Activated CD8-positive, alpha-beta memory T cell treated with anti-CD3 and anti-CD28 coated beads, Interleukin-2, amount 50 U/mL, for 1 hour (primary cell): ENCODE measurements around the gene GTPBP3.
"Not testable (repeated sequence)": the region's sequence is repeated elsewhere in the genome, so short reads cannot be mapped to it uniquely, and the experiment has no call there.

Experiments used
- DNase-seq: peaks from one replicate; pipeline ENCODE4 v3.0.0-alpha.2; 2020; ENCODE audit errors: extremely low read depth

The GTPBP3 gene, protein sequence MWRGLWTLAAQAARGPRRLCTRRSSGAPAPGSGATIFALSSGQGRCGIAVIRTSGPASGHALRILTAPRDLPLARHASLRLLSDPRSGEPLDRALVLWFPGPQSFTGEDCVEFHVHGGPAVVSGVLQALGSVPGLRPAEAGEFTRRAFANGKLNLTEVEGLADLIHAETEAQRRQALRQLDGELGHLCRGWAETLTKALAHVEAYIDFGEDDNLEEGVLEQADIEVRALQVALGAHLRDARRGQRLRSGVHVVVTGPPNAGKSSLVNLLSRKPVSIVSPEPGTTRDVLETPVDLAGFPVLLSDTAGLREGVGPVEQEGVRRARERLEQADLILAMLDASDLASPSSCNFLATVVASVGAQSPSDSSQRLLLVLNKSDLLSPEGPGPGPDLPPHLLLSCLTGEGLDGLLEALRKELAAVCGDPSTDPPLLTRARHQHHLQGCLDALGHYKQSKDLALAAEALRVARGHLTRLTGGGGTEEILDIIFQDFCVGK

DNA sequence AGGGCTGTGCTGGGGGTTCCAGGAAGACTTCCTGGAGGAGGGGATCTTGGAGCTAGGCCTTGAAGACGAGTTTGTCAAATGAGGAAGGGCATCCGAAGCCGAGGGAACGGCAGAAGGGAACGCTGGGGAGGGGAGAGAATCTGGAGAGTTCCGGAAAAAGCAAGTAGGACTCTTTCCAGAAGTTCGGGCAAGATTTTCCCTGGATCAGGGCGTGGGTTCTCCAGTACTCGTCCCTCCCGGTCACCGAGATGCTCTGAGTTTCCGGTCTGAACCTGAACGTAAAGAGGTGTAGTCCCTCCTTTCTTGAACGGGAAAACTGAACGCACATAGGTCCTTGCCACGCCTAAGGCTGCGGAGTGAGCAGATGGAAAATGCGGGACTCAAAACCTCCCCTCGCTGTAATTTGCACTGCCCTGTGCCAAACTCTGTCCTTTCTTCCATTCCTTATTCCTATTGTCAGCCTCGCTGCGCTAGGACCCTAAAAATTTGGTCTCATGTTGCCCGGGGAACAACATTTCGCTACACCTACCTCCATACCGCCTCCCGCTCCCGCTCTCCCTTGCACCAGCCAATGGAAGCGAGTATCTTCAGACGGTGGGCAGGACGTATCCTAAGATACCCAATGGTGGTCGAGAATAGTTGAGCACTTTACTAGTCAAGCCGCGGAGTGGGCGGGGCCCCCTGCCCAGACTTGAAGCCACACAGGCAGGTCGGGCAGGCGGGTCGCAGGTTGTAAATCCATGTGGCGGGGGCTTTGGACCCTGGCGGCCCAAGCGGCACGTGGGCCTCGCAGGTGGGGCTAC is at the start of gene GTPBP3:
TSS of gene GTPBP3 (plus strand) at position 682 of the 803 bp plus-strand sequence. CDS start at position 741, 59 bp downstream.
- peak; percentile 93 for DNase-seq

DNA sequence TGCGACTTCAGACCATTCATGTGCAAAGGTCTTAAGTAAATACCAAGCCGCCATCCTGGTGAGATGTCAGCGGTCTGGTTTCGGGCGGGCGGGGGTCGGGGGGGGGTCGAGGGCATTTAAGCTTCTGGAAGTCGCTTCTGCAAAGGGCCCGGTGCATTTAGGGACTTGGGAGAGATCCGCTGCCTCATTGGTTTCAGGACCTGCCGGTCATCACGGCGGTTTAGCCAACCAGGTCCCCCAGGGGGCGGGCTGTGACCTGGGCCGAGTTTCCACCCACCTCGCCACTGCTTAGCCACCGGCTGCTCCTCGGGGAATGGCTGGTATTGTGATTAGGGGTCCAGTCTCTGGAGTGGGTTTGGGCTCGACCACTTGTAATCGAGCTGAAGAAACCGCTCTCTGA is 47.9 kb upstream of the GTPBP3 start:
- no peak for DNase-seq

DNA sequence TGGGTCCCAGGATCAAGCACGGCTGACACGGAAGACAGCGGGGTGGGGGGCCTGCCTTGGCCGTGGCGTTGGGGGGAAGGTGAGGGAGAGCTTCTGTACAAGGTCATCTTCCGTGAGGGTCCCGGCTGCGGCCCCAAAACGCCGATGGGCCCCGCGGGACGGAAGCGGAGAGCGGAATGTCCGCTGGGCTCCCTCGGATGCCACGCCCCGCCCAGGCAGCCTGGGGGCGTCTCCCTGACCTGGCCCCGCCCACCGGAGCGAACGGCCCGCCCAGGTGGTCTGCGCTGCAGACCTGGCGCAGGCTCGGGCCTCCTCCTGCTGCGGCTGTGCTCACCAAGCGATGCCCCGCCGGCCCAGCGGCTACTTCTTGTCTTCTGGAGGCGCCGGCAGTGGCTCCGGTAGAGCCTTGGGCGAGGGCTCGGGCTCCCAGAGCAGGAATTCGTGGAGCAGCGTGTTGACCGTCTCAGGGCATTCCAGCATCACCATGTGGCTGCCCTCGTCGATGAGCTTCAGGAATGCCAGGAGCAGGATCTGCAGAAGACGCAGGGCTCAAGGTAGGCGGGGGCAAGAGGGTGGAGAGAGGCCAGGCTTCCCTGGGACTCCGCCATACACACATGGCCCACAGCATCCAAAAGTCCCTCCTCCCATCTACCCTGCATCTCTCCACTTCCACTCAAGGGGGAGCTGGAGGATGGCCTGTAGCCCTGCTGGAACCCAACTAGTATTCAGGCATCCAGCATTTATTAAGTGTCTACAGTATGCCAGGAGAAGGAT is 44.9 kb upstream of the GTPBP3 start:
- peak; percentile 25 for DNase-seq

DNA sequence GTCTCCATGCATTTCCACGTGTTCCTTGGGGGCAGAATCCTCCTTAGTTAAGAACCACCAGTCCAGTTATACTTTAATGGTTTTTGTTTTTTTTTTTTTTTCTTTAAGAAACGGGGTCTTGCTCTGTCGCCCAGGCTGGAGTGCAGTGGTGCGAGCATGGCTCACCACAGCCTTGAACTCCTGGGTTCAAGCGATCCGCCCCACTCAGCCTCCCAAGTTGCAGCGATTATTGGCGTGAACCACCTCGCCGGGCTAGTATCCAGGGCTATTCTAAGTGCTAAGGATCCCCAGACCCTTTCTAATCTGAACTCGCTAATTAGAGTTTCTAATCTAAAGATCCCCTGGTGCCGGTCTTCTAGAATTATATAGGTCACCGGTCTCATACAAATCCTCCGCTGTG is 43.7 kb upstream of the GTPBP3 start:
- no peak for DNase-seq

DNA sequence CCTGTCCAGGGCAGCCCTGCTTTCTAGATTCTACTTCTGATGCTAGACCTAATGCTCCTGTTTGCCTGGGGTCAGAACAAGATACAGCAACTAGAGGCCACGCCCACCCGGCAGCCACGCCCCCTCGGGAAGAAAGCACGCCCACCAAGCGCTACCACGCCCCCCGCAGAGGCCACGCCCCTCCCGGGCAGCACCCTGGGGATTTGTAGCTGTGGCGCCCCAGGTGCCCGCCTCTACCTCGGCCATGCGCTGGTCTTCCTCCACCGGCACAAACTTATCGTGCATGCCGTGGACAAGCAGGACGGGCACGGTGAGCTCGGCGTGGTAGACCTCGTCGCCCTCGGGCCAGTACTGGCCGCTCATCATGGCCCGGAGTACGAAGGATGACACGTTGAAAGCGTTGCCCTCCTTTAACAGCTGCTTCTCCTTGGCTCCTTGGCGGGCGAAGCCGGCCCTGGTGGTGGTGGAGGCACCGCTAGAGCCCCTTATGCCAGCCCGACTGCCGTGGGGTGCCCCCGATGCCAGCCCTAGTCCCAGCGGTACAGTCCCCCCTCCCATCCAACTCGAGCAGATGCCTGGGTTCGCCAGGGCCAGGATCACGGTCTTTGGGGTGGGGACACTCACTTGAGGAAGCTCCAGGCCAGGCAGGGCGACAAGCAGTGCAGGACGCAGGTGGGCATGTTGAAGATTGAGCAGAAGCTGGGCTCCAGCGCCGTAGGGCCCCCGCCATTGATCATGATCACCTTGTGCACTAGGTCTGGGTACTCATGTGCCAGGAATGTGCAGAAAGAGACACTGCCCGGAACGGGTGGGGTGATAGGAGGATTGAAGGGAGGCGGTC is 43.1 kb upstream of the GTPBP3 start:
- no peak for DNase-seq

DNA sequence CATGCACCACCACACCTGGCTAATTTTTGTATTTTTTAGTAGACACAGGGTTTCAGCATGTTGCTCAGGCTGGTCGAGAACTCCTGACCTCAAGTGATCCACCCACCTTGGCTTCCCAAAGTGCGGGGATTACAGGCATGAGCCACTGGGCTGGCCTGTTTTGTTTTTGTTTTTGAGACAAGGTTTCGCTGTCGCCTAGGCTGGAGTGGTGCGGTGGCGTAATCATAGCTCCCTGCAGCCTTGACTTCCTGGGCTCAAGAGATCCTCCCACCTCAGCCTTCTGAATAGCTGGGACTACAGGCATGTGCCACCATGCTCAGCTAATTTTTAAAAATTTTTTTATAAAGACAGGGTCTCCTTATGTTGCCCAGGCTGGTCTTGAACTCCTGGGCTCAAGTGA is 41.8 kb upstream of the GTPBP3 start:
- not testable (repeated sequence) for DNase-seq

DNA sequence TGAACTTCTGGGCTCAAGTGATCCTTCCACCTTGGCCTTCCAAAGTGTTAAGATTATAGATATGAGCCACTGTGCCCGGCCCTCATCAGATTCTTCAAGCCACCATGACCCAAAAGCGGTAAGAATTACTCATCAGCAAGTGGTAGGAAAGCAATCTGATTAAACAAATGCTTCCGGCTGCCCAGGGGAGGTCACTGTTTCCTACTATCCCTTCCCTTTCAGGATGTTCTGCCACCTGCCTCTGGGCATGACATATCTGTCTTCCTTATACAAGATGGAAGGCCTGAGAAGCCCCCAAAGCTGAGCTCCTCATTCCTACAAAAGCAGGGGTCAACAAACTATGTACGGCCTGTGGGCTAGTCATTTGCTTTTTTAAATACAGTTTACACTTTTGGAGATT is 41.1 kb upstream of the GTPBP3 start:
- no peak for DNase-seq

DNA sequence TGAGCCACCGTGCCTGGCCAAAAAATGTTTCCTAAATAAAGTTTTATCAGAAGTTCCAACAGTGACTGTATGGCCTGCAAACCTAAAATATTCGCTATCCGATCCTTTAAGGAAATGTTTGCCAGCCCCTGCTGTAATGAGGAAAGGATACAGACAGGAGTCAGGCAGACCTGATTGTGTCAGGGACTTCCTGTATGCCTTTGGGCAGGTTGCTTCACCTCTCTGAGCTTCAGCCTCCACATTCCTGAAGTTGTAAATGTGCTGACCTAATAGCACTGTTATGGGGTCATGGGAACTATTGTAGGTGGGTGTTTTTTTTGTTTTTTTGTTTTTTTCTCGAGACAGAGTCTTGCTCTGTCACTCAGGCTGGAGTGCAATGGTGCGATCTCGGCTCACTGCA is 40.4 kb upstream of the GTPBP3 start:
- no peak for DNase-seq

DNA sequence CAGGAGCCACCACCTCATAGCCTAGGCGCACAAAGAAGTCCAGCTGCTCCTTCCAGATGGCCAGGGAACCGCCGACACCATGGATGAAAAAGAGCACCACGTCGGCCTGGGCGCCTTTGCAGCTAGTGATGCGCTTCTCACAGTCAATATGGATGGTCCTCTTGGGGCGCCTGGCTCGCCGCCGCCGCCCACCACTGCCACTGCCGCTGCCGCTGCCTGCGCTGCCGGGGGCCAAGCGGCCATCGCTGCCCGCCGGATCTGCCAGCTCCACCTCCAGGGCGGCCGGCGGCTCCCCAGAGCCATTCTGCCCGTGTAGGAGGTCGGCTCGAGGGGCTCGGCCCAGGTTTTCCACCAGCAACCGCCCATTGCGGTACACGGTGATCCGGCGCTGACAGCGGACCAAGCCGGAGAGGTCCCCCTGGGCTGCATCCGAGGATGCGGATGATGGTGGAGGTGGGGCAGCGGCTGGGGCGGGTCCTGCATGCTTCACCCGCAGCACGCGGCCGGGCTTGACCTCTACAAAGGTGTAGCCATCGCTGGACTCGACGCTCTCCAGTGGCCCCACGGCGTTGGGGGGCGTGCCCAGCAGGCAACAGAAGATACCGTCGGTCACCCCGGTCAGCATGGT is 36.2 kb upstream of the GTPBP3 start:
- DNase-seq, result no peak

DNA sequence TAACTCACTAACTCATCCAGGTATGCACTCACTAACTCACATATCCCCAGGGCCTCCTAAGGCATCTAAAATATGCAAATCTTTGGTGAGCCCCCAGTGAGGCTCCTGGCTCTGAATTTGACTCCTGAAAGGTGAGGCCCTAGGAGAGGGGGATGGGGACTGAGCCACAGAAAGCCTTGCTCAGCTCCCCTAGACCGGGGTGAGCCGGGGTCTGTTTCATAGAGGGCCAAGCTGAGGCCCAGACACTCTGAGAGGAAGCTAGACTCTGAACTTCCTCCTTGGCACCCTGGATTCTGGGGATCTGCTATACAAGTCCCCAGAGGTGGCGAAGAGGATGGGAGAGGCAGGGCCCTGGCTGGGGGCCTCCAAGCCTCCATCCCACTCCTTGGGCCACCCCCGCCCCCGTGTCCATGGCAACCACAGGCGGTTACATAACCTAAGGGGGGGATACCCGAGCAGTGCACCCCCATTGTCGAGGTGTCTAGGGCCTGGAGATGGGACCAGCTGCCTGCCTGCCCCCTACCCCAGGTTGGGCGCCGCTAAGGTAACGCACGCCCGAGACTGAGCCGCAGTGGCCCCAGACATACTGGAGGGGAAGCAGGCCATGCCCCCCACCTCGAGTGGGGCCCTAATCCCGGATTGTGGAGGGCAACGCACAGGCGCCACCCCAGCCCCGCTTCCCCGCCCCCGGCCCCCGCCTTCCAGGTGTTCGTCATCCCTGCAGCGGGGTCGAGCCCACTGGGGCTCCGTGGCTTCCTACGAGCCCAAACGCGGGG is 34.8 kb upstream of the GTPBP3 start:
- no peak for DNase-seq

DNA sequence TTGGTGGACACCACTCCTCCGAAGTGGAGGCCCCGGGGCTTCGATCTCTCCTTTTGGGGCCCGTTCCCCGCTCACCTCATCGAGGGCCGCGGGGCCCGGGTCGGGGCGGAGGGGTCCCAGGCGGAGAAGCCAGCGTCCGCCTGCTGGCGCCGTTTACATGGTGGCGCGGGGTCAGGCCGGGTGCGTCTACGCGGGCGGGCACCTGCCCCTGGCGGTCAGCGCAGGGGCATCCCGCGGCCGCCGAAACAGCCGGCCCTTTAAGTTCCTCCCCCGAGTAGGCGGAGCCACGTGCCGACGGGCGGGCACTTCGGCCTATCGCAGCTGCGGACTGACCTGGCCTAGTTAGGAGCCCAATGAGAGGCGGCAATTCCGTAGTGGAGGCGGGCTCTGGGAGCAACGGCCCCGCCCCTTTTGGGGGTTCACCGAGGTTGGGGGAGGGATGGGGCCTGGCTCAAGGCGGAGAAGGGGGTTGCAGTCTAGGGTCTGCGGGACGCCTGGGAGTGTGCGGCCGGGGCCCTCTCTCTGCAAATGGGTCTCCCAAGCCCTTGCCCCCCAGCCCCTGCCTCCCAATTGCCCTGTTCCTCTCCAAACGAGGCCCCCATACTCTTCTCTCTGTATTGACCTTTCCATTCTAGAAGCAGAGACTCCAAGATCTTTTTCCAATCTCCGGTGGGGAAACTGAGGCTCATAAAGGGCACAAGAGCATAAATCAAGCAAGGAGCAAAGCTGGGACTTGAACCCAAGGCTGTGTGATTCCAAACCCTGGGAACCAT is 34.0 kb upstream of the GTPBP3 start, which contains the start of gene ABHD8:
TSS of gene ABHD8 (minus strand) at position 259 of the 773 bp plus-strand sequence. CDS start 1,809 bp downstream, outside the sequence.
- peak; percentile 83 for DNase-seq

DNA sequence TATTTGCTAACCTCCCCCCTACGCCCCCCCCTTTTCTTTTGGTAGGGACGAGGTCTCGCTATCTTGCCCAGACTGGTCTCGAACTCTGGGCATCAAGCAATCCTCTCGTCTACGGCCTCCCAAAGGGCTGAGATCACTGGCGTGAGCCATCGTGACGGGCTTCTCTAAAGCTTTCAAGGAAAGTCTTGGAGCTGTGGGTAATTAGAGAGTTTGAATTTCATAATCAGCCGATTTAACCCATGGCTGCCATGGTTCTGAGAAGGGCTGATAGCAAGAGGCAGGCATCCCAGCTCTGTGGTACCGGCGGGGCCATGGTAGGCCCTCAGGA is 33.4 kb upstream of the GTPBP3 start:
- no peak for DNase-seq

DNA sequence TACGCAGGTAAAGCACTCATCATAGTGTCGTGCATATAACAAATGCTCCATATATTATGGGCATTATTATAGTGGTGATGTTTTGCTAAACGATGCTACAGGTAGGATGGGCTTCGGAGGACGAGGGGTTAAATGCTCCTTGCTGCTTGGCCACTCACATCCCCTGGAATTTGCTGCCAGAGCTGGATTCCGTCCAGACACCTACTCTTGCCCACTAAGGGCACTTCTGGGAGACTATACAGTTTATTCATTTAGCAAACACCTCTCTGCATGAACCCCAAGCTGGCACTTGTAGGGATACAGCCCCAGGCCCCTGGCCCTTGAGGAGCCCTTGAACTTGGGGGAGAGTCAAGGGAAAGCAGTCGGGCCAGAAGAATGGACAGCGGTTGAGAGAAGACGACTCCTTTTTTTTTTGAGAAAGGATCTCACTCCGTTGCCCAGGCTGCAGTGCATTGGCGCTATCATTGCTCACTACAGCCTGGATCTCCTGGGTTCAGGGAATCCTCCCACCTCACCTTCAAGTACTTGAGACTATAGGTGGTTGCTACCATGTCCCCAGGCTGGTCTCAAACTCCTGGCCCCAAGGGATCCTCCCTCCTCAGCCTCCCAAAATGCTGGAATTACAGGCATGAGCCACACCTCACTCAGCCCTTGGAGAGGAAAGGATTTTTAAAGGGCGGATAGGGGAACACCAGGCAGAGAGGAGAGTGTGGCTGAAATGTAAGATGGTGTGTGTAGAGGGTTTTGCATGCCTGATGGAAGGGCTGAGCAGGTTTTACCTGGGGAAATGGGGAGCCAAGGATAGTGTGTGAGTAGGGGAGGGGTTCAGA is 32.8 kb upstream of the GTPBP3 start:
- no peak for DNase-seq

DNA sequence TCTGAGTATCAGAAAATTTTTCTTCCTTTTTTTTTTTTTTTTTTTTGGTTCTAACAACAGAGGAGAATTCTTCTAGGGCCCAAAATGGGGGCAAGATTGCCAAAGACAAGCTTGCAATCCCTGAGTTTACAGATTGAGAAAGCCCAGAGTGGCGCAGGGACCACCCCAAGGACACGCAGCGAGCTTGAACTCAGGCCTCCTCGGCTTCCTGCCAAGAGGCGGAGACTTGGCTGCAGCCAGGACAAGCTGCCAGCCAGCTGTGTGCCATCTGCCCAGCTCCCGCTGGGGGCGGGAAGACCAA is 32.2 kb upstream of the GTPBP3 start:
- no peak for DNase-seq

DNA sequence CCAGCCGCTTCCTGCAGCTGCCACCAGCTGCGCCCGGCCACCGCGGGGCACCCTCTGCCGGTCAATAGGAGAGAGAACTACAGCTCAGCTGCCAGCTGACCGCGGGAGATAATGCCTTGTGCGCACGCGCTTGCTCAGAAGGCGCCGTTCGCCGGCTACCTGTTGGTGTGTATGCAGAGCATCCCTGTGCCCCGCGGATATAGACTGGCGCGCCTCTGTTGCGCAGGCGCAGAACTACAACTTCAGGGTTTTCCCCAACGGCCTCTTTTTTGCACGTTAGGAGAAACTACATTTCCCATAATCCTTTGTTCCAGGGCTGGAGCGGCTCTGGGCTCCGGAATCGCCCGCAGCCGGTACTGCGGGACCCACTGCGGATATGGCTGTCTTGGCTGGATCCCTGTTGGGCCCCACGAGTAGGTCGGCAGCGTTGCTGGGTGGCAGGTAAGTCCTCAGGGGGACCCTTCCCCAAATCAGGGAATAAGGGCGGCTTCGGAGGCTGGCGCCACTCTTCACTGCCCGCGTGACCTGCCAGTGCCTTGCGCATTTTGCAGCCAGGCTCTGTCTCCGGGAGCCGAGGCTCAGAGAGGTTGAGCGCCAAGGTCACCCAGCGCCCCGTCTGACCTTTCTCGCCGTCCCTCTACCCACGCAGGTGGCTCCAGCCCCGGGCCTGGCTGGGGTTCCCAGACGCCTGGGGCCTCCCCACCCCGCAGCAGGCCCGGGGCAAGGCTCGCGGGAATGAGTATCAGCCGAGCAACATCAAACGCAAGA is 31.7 kb upstream of the GTPBP3 start, which contains the start of gene MRPL34:
TSS of gene MRPL34 (plus strand) at position 356 of the 768 bp plus-strand sequence. CDS start at position 377, 21 bp downstream.
- peak; percentile 90 for DNase-seq

DNA sequence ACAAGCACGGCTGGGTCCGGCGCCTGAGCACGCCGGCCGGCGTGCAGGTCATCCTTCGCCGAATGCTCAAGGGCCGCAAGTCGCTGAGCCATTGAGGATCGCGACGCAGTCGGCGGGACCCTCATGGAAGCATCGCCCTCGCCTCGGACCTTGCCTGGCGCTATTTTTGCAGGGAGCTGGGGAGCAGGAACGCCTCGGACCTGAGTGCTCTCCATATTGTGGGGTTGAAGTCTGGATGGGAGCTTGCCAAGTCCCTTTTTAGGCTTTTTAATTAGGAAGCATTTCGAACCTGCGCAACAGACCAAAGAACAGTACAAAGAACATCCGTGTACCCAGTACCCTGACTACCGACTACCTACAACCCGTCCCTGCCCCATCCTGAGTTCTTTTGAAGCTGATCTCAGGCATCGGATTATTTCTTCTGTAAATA is 31.1 kb upstream of the GTPBP3 start:
- no peak for DNase-seq

DNA sequence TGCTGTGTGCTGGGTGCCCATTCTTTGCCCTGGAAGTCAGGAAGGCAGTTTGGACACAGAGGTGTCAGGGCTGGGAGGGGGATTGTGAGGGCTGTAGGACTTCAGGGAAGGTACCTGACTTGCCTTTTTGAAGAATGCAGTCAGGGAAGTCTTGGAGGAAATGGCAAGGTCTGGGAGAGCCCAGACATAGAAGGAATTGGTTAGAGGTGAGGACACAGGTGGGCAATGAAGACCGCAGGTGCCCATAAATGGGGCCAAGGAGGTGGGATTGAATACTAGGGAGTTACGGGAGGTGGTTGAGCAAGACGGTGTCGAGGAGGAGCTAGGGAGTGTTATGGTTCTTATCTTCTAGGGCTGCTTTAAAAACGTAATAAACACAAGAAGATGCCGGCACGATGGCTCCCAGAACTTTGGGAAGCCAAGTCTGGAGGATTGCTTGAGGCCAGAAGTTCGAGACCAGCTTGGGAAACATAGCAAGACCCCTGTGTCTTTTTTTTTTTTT is 29.4 kb upstream of the GTPBP3 start:
- DNase-seq, result no peak
